GM19240 (cell line): Measurements from ENCODE around the gene ATP6V1C2.
"Not testable (repeated sequence)": the region's sequence is repeated elsewhere in the genome, so short reads cannot be mapped to it uniquely, and the experiment has no call there.

Source experiments
- DNase-seq: peaks from one replicate; pipeline ENCODE4 v3.0.0; 2011; ENCODE audit warnings: low spot score; ENCODE audit not compliant: insufficient read length

The ATP6V1C2 gene

GRCh38 chr2:10785260-10785659 is 63.8 kb downstream of the ATP6V1C2 start:
- no peak for DNase-seq

GRCh38 chr2:10786240-10786982 is 65.0 kb downstream of the ATP6V1C2 start:
- no peak for DNase-seq

- no peak for DNase-seq
Measured at GRCh38 chr2:10787176-10787968, 65.9 kb downstream of the ATP6V1C2 start.

GRCh38 chr2:10788855-10789254 is 67.4 kb downstream of the ATP6V1C2 start:
- DNase-seq = no peak

GRCh38 chr2:10790228-10790973 is 69.0 kb downstream of the ATP6V1C2 start:
- DNase-seq = peak; percentile 43

- DNase-seq = no peak
Measured at GRCh38 chr2:10792001-10792634, 70.7 kb downstream of the ATP6V1C2 start.

- DNase-seq = no peak
Measured at GRCh38 chr2:10792660-10793400, 71.4 kb downstream of the ATP6V1C2 start.

- no peak for DNase-seq
Measured at GRCh38 chr2:10793816-10794215, 72.4 kb downstream of the ATP6V1C2 start.

- DNase-seq = no peak
Measured at GRCh38 chr2:10794876-10795275, 73.4 kb downstream of the ATP6V1C2 start.

- DNase-seq = no peak
Measured at GRCh38 chr2:10795508-10796046, 74.1 kb downstream of the ATP6V1C2 start.

- no peak for DNase-seq
Measured at GRCh38 chr2:10796703-10797102, 75.3 kb downstream of the ATP6V1C2 start.

GRCh38 chr2:10798783-10799182 is 77.4 kb downstream of the ATP6V1C2 start:
- DNase-seq = no peak

GRCh38 chr2:10800163-10800562 is 78.7 kb downstream of the ATP6V1C2 start:
- DNase-seq = no peak

GRCh38 chr2:10802657-10803056 is 81.2 kb downstream of the ATP6V1C2 start:
- no peak for DNase-seq

GRCh38 chr2:10805990-10806389 is 84.6 kb downstream of the ATP6V1C2 start:
- not testable (repeated sequence) for DNase-seq

- no peak for DNase-seq
Measured at GRCh38 chr2:10806543-10806942, 85.1 kb downstream of the ATP6V1C2 start.

GRCh38 chr2:10810202-10811161 is 89.1 kb downstream of the ATP6V1C2 start:
- no peak for DNase-seq

GRCh38 chr2:10811517-10811916 is 90.1 kb downstream of the ATP6V1C2 start:
- no peak for DNase-seq
